ENCODE data around the gene CHST3. TPM values are rescaled to one million over a fixed set of nuclear protein-coding genes. Genes with fewer than 3 reads are reported as not detected.

The CHST3 gene
- total RNA-seq, 4 donors from 2014 or later: 17.9 to 29.3 (median 23.2) TPM

DNA sequence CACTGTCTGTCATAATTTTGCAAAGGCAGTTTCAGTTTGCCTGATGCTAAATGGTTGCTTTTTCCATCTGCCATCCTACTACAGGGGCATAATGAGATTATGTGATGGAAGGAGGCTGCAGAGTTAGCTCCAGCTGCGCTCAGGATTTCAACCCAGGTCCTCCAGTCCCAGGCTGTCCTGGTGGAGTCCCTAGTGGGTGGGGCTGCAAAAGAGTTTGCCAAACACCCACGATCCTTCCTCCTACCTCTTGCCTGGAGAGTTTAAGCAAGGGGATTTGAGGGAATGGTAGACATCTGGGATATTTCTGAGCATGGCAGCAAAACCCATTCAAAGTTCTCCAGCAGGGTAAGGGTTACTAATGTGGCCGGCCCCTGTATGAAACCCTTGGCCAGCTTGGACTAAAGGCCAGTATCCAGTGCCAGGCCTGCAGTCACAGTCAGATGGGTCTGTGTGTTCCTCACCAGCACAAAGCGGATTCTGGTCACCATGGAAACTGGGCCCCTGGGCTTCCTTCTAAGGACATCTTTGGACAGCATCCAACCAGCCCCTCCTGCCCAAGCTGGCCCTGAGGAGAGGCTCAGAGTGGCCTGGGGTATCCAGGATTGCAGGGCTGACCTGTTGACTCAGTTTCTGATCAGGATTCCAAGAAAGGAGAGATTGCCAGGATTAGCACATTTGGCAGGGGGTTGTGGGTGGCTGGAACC is 42.7 kb upstream of the CHST3 start:
- H3K9me3 ChIP-seq: no peaks in the 10 kb centered on the region
- H3K27me3 ChIP-seq: no peaks in the 10 kb centered on the region
- H3K4me1 ChIP-seq: peaks cover 38% of the 10 kb centered on the region
- no peak for TF ChIP-seq EP300 (IDR thresholded peaks at IDR 0.05)
- no peak for TF ChIP-seq POLR2AphosphoS5 (IDR thresholded peaks at IDR 0.05)
- TF ChIP-seq, protein P1, sequence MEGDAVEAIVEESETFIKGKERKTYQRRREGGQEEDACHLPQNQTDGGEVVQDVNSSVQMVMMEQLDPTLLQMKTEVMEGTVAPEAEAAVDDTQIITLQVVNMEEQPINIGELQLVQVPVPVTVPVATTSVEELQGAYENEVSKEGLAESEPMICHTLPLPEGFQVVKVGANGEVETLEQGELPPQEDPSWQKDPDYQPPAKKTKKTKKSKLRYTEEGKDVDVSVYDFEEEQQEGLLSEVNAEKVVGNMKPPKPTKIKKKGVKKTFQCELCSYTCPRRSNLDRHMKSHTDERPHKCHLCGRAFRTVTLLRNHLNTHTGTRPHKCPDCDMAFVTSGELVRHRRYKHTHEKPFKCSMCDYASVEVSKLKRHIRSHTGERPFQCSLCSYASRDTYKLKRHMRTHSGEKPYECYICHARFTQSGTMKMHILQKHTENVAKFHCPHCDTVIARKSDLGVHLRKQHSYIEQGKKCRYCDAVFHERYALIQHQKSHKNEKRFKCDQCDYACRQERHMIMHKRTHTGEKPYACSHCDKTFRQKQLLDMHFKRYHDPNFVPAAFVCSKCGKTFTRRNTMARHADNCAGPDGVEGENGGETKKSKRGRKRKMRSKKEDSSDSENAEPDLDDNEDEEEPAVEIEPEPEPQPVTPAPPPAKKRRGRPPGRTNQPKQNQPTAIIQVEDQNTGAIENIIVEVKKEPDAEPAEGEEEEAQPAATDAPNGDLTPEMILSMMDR (IDR thresholded peaks at IDR 0.05): no peak
- TF ChIP-seq POLR2A (IDR thresholded peaks at IDR 0.05): no peak
- H3K4me3 ChIP-seq: no peak overlapping the region
- 22% methylated on average over 4 of the region's 4 CpGs for WGBS
- peak; percentile 83 to 89 for DNase-seq (ENCODE audit: low spot score in 2 of 2)
- peak overlapping the region; percentile 47 for H3K27ac ChIP-seq
- H3K36me3 ChIP-seq: no peaks in the 10 kb centered on the region

- Histone ChIP-seq H3K4me1 (peaks cover 38% of the 10 kb centered on the region), H3K4me3 (no peak overlapping the region), H3K27me3 (no peaks in the 10 kb centered on the region), H3K27ac (peak overlapping the region; percentile 12), H3K36me3 (no peaks in the 10 kb centered on the region), H3K9me3 (no peaks in the 10 kb centered on the region)
- 33% methylated on average over 7 of the region's 7 CpGs for WGBS
- DNase-seq (ENCODE audit: low spot score in 2 of 2): no peak
- TF ChIP-seq, protein P1 (IDR thresholded peaks at IDR 0.05): no peak
- TF ChIP-seq POLR2AphosphoS5 (IDR thresholded peaks at IDR 0.05): no peak
- no peak for TF ChIP-seq EP300 (IDR thresholded peaks at IDR 0.05)
- no peak for TF ChIP-seq POLR2A (IDR thresholded peaks at IDR 0.05)
Observed at GRCh38 chr10:71923138-71923692, 41.0 kb upstream of the CHST3 start.

GRCh38 chr10:71924771-71925170 is 39.4 kb upstream of the CHST3 start:
- no peak for DNase-seq (ENCODE audit: low spot score in 2 of 2)
- H3K27me3 ChIP-seq: no peaks in the 10 kb centered on the region
- peaks cover 35% of the 10 kb centered on the region for H3K4me1 ChIP-seq
- H3K9me3 ChIP-seq: no peaks in the 10 kb centered on the region
- no peaks in the 10 kb centered on the region for H3K36me3 ChIP-seq
- 96% methylated on average over 3 of the region's 3 CpGs for WGBS
- no peak overlapping the region for H3K27ac ChIP-seq
- no peak for TF ChIP-seq POLR2A (IDR thresholded peaks at IDR 0.05)
- no peak for TF ChIP-seq POLR2AphosphoS5 (IDR thresholded peaks at IDR 0.05)
- TF ChIP-seq, protein P1 (IDR thresholded peaks at IDR 0.05): no peak
- H3K4me3 ChIP-seq: no peak overlapping the region

- TF ChIP-seq POLR2A (IDR thresholded peaks at IDR 0.05) (no peak), EP300 (IDR thresholded peaks at IDR 0.05) (no peak), POLR2AphosphoS5 (IDR thresholded peaks at IDR 0.05) (no peak)
- TF ChIP-seq, protein P1 (IDR thresholded peaks at IDR 0.05): no peak
- peaks cover 12% of the 10 kb centered on the region for H3K4me1 ChIP-seq
- H3K27me3 ChIP-seq: no peaks in the 10 kb centered on the region
- DNase-seq (ENCODE audit: low spot score in 2 of 2): no peak
- WGBS: 77% methylated on average over 4 of the region's 4 CpGs
- no peak overlapping the region for H3K4me3 ChIP-seq
- no peak overlapping the region for H3K27ac ChIP-seq
- no peaks in the 10 kb centered on the region for H3K9me3 ChIP-seq
- no peaks in the 10 kb centered on the region for H3K36me3 ChIP-seq
Observed at GRCh38 chr10:71927159-71927558, 37.0 kb upstream of the CHST3 start.

DNA sequence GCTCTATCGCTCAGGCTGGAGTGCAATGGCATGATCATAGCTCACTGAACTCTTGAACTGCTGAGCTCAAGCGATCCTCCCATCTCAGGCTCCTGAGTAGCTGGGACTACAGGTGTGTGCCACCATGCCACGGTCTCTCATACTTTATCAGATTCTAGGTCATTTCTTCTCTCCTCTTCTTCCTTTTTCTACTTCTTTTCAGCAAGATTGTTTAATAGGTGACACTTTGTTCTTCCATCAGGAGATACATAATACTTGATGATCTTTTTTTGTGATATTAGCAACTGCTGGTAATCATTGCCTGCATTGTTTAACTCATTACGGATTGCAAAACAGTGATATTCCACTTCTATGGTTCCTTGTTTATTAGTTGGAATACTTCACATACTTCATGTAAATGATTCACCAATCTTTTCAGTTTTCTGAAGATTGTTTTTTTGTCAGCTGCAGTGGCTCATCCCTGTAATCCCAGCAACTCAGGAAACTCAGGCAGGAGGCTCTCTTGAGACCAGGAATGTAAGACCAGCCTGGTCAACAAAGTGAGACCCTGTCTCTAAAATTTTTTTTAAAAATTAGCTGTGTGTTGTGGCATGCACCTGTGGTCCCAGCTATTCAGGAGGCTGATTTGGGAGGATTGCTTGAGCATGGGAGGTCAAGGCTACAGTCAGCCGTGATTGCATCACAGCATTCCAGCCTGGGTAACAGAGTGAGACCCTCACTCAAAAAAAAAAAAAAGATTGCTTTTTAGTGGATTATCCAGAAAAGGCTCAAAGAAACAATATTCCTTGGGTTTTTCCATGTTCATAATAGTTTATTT is 36.2 kb upstream of the CHST3 start:
- peaks cover 5% of the 10 kb centered on the region for H3K4me1 ChIP-seq
- 84% methylated on average over 5 of the region's 5 CpGs for WGBS
- DNase-seq (ENCODE audit: low spot score in 2 of 2): no peak
- H3K27ac ChIP-seq: no peak overlapping the region
- no peaks in the 10 kb centered on the region for H3K27me3 ChIP-seq
- H3K36me3 ChIP-seq: no peaks in the 10 kb centered on the region
- H3K4me3 ChIP-seq: no peak overlapping the region
- no peaks in the 10 kb centered on the region for H3K9me3 ChIP-seq
- TF ChIP-seq EP300 (IDR thresholded peaks at IDR 0.05) (no peak), POLR2A (IDR thresholded peaks at IDR 0.05) (no peak), POLR2AphosphoS5 (IDR thresholded peaks at IDR 0.05) (no peak)
- TF ChIP-seq, protein P1 (IDR thresholded peaks at IDR 0.05): no peak

Data from suprapubic skin (tissue), 4 donors.